ENCODE measurements around the gene TP53RK.

GRCh38 chr20:46683668-46683938 is 5.6 kb downstream of the TP53RK start:
- TF ChIP-seq CTCF (IDR thresholded peaks at IDR 0.05) (no peak), POLR2A (IDR thresholded peaks at IDR 0.05) (no peak)

Data from body of pancreas (tissue), 4 donors.